Ishikawa (cell line): Measurements from ENCODE around the gene KCTD16.

Experiments used
- CEBPB ChIP-seq: IDR thresholded peaks from 2 replicates; pipeline ENCODE4 v1.6.1; 2012
- CREB1 ChIP-seq: IDR thresholded peaks from 2 replicates; pipeline ENCODE4 v1.6.1; 2012; ENCODE audit warnings: low read depth
- EGR1 ChIP-seq: IDR thresholded peaks from 2 replicates; pipeline ENCODE4 v1.6.1; 2012
- EP300 ChIP-seq: IDR thresholded peaks from 2 replicates; pipeline ENCODE4 v1.6.1; 2012; ENCODE audit warnings: borderline replicate concordance
- FOXM1 ChIP-seq: IDR thresholded peaks from 2 replicates; pipeline ENCODE4 v1.6.1; 2012; ENCODE audit warnings: low read depth, borderline replicate concordance
- MAX ChIP-seq: IDR thresholded peaks from 2 replicates; pipeline ENCODE4 v1.6.1; 2012
- NFIC ChIP-seq: IDR thresholded peaks from 2 replicates; pipeline ENCODE4 v1.6.1; 2012
- RAD21 ChIP-seq: IDR thresholded peaks from 2 replicates; pipeline ENCODE4 v1.6.1; 2012; ENCODE audit warnings: low read depth
- REST ChIP-seq: IDR thresholded peaks from 2 replicates; pipeline ENCODE4 v1.6.1; 2012; ENCODE audit warnings: low read depth, mild to moderate bottlenecking
- TAF1 ChIP-seq: IDR thresholded peaks from 2 replicates; pipeline ENCODE4 v1.6.1; 2012; ENCODE audit warnings: low read depth, mild to moderate bottlenecking
- TCF12 ChIP-seq: IDR thresholded peaks from 2 replicates; pipeline ENCODE4 v1.6.1; 2012; ENCODE audit warnings: low read depth
- TEAD4 ChIP-seq: IDR thresholded peaks from 2 replicates; pipeline ENCODE4 v1.6.1; 2012
- USF1 ChIP-seq: IDR thresholded peaks from 2 replicates; pipeline ENCODE4 v1.6.1; 2012
- YY1 ChIP-seq: IDR thresholded peaks from 2 replicates; pipeline ENCODE4 v1.6.1; 2012; ENCODE audit warnings: low read depth
- ZBTB7A ChIP-seq: IDR thresholded peaks from 2 replicates; pipeline ENCODE4 v1.6.1; 2012; ENCODE audit warnings: low read depth

Gene KCTD16

GRCh38 chr5:144487207-144487606 lies 316.5 kb downstream of the KCTD16 start:
- no peak for TF ChIP-seq USF1
- TF ChIP-seq EP300, result no peak

GRCh38 chr5:144487761-144488160 lies 317.1 kb downstream of the KCTD16 start:
- TF ChIP-seq NFIC (no peak), REST (no peak), TCF12 (no peak), CREB1 (no peak), ZBTB7A (no peak), FOXM1 (no peak), YY1 (no peak), EP300 (no peak), CEBPB (no peak), RAD21 (no peak), MAX (no peak), TAF1 (no peak), EGR1 (no peak), TEAD4 (no peak), USF1 (no peak)

- TF ChIP-seq REST (no peak), RAD21 (no peak), USF1 (no peak), CEBPB (no peak)
Observed at GRCh38 chr5:144503123-144503522, 332.4 kb downstream of the KCTD16 start.

GRCh38 chr5:144504929-144505577 lies 334.4 kb downstream of the KCTD16 start:
- TF ChIP-seq TEAD4 (no peak), TAF1 (no peak), USF1 (no peak), TCF12 (no peak), CREB1 (no peak), NFIC (no peak), RAD21 (no peak), CEBPB (no peak), FOXM1 (no peak), ZBTB7A (no peak), EP300 (no peak), EGR1 (no peak), REST (no peak), MAX (no peak), YY1 (no peak)
